ENCODE results near the gene PARN. TPM values are rescaled to one million over a fixed set of nuclear protein-coding genes. Genes with fewer than 3 reads are reported as not detected.
A peak's percentile ranks its signal among the peaks of the same experiment; 100 is the strongest.

Gene PARN
- total RNA-seq, 2 donors from 2014 or later: 22.4 to 51.2 TPM

DNA sequence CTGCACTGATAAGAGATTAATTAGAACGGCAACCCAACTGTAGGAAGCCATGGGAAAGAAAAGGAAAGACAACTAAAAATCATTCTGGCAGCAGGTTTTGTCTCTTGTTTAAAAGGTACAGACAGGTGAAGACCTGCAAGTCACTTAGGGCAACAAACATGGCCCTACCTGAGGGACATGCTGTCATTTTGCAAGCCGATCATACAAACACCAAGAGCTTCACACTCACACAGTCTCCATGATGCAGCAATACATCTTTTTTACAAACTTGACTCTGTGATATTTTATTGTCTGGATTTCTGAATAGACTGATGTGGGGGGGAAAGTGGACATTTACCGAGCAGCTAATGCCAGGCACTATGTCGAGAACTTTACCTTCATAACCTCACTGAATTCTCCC, 101.8 kb downstream of the PARN start:
- intact Hi-C loops (cut with DNase I): loop anchor here (1.0 to 10.0 kb wide), 4 partner anchors 134 to 606 kb away; no protein-coding TSS in a partner anchor
- WGBS: 71% methylated on average over 4 of the region's 4 CpGs
- peaks cover 7% of the 10 kb centered on the region for H3K4me1 ChIP-seq (replicated peaks)
- TF ChIP-seq POLR2AphosphoS5 (IDR thresholded peaks at IDR 0.05) (no peak), POLR2A (IDR thresholded peaks at IDR 0.05) (no peak)
- TF ChIP-seq, protein P1, sequence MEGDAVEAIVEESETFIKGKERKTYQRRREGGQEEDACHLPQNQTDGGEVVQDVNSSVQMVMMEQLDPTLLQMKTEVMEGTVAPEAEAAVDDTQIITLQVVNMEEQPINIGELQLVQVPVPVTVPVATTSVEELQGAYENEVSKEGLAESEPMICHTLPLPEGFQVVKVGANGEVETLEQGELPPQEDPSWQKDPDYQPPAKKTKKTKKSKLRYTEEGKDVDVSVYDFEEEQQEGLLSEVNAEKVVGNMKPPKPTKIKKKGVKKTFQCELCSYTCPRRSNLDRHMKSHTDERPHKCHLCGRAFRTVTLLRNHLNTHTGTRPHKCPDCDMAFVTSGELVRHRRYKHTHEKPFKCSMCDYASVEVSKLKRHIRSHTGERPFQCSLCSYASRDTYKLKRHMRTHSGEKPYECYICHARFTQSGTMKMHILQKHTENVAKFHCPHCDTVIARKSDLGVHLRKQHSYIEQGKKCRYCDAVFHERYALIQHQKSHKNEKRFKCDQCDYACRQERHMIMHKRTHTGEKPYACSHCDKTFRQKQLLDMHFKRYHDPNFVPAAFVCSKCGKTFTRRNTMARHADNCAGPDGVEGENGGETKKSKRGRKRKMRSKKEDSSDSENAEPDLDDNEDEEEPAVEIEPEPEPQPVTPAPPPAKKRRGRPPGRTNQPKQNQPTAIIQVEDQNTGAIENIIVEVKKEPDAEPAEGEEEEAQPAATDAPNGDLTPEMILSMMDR (IDR thresholded peaks at IDR 0.05): no peak
- H3K36me3 ChIP-seq: no peaks in the 10 kb centered on the region
- no peak overlapping the region for H3K4me3 ChIP-seq
- no peaks in the 10 kb centered on the region for H3K27me3 ChIP-seq (replicated peaks; ENCODE audit: insufficient read depth)
- no peak for DNase-seq (ENCODE audit: low spot score)
- H3K27ac ChIP-seq: peak overlapping the region; percentile 43 to 60
- no peaks in the 10 kb centered on the region for H3K9me3 ChIP-seq

DNA sequence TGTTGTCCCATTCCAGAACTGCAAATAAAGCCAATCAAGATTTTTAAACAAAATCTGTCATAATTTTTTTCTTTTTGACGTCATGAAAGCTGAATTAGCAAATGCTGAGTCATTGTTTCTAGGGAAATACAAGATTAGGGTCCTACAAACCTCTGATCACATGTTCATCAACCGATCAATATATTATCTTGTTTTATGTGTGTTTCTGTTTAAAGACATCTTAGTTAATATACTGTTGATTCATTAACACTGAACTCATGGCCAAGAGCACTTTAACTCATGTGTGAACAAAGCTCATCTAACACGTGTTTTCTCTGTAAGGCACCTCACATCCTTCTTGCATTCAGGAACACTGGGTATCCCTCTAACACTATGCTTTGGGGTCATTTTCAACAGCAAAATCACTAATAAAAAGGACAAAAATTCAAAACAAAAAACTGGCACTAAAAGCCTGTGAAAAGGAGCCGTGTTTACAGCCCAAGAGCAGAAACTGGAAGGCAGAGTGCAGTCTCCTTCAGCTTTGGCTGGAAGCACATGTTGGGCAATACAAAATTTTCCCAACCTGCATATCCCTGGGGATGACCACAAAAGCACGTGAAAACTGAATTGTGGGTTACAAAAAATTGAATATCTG, 102.5 kb downstream of the PARN start:
- WGBS: 51% methylated on average over 5 of the region's 5 CpGs
- intact Hi-C loops (cut with DNase I): loop anchor here (1.0 to 10.0 kb wide), 4 partner anchors 133 to 605 kb away; no protein-coding TSS in a partner anchor
- TF ChIP-seq POLR2A (IDR thresholded peaks at IDR 0.05) (no peak), POLR2AphosphoS5 (IDR thresholded peaks at IDR 0.05) (no peak)
- TF ChIP-seq, protein P1 (IDR thresholded peaks at IDR 0.05): no peak
- peaks cover 7% of the 10 kb centered on the region for H3K4me1 ChIP-seq (replicated peaks)
- H3K4me3 ChIP-seq: no peak overlapping the region
- no peaks in the 10 kb centered on the region for H3K36me3 ChIP-seq
- no peak for DNase-seq (ENCODE audit: low spot score)
- peak overlapping the region; percentile 43 to 60 for H3K27ac ChIP-seq
- H3K27me3 ChIP-seq (replicated peaks; ENCODE audit: insufficient read depth): no peaks in the 10 kb centered on the region
- H3K9me3 ChIP-seq: no peaks in the 10 kb centered on the region

DNA sequence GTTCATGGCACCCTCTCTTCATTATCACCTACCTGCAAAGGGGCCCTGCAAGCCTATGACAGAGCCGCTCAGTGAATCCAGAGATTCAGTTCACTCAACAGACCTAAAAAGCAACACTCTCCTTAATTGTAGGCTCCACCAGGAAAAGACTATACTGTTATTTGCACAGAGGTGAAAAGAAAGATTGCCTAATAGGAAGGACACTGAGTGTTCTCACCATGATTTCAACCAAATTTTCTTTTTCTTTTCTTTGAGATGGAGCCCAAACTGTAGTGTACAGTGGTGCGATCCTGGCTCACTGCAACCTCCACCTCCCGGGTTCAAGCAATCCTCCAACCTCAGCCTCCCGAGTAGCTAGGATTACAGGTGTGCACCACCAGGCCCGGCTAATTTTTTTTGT, 104.5 kb downstream of the PARN start:
- TF ChIP-seq, protein P1 (IDR thresholded peaks at IDR 0.05): no peak
- TF ChIP-seq POLR2AphosphoS5 (IDR thresholded peaks at IDR 0.05) (no peak), POLR2A (IDR thresholded peaks at IDR 0.05) (no peak)
- Histone ChIP-seq H3K4me1 (replicated peaks) (peaks cover 7% of the 10 kb centered on the region), H3K9me3 (no peaks in the 10 kb centered on the region), H3K36me3 (no peaks in the 10 kb centered on the region), H3K27ac (no peak overlapping the region), H3K4me3 (no peak overlapping the region), H3K27me3 (replicated peaks; ENCODE audit: insufficient read depth) (no peaks in the 10 kb centered on the region)
- WGBS: 98% methylated on average over 5 of the region's 5 CpGs
- DNase-seq (ENCODE audit: low spot score): no peak
- intact Hi-C loops (cut with DNase I): loop anchor here (5.0 to 10.0 kb wide), 2 partner anchors 131 to 238 kb away; no protein-coding TSS in a partner anchor

DNA sequence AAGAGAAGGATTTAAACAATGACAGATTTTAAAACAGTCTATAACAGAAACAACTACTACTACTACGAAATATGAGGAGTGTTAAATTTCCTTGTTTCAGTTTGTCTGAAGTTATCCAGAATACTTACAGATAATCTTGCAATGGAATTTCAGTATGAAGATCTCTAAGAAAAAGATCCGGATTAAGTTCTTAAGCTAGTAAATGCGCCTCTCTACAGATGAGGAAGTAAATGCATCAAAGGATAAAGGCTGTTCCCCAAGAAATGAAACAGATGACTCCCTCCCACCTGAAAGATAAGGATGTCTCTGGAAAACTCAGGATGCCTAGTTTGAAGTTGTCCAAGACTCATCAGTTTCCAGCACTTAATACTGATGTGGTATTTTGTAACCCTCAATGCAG, 105.1 kb downstream of the PARN start:
- whole genome bisulfite sequencing: 86% methylated on average over 3 of the region's 3 CpGs
- DNase-seq (ENCODE audit: low spot score): no peak
- intact Hi-C loops (cut with DNase I): loop anchor here (5.0 to 10.0 kb wide), 2 partner anchors 130 to 238 kb away; no protein-coding TSS in a partner anchor
- Histone ChIP-seq H3K27me3 (replicated peaks; ENCODE audit: insufficient read depth) (no peaks in the 10 kb centered on the region), H3K4me3 (no peak overlapping the region), H3K27ac (no peak overlapping the region), H3K4me1 (replicated peaks) (peaks cover 7% of the 10 kb centered on the region), H3K36me3 (no peaks in the 10 kb centered on the region), H3K9me3 (no peaks in the 10 kb centered on the region)
- TF ChIP-seq, protein P1 (IDR thresholded peaks at IDR 0.05): no peak
- TF ChIP-seq POLR2AphosphoS5 (IDR thresholded peaks at IDR 0.05): no peak
- TF ChIP-seq POLR2A (IDR thresholded peaks at IDR 0.05): no peak

DNA sequence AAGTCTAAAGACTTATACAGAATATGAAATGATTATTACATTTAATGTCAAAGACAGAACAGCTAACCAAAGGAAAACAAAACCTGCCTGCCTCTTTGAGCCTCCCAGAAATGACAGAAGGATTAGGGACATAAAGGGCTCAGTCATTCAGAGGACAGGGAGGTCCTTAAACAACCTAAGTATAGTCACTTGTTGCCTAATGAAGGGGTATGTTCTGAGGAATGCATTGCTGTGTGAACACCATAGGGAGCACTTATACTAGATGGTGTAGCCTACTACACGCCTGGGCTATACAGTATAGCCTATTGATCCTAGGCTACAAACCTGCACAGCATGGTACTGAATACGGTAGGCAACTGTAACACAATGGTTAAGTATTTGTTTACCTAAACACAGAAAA, 106.4 kb downstream of the PARN start:
- intact Hi-C loops (cut with DNase I): loop anchor here (10.0 kb wide), 1 partner anchor 129 kb away; no protein-coding TSS in a partner anchor
- Histone ChIP-seq H3K9me3 (no peaks in the 10 kb centered on the region), H3K4me3 (no peak overlapping the region), H3K27me3 (replicated peaks; ENCODE audit: insufficient read depth) (no peaks in the 10 kb centered on the region), H3K36me3 (no peaks in the 10 kb centered on the region), H3K27ac (no peak overlapping the region), H3K4me1 (replicated peaks) (peaks cover 7% of the 10 kb centered on the region)
- DNase-seq (ENCODE audit: low spot score): no peak
- TF ChIP-seq POLR2A (IDR thresholded peaks at IDR 0.05) (no peak), POLR2AphosphoS5 (IDR thresholded peaks at IDR 0.05) (no peak)
- TF ChIP-seq, protein P1 (IDR thresholded peaks at IDR 0.05): no peak
- WGBS: 96% methylated on average over 2 of the region's 2 CpGs

Measured in prostate gland (tissue), 2 donors.